NOMO-1 treated with DMSO at 0.1 percent for 48 hours (cell line): ENCODE measurements around the gene SIAH1.
"Not testable (repeated sequence)": the region's sequence is repeated elsewhere in the genome, so short reads cannot be mapped to it uniquely, and the experiment has no call there.

Source experiments
- DNase-seq: peaks from one replicate; lab custom pipeline; 2025; ENCODE audit not compliant: unreplicated experiment; lab: John Stamatoyannopoulos, UW

SIAH1 gene

DNA sequence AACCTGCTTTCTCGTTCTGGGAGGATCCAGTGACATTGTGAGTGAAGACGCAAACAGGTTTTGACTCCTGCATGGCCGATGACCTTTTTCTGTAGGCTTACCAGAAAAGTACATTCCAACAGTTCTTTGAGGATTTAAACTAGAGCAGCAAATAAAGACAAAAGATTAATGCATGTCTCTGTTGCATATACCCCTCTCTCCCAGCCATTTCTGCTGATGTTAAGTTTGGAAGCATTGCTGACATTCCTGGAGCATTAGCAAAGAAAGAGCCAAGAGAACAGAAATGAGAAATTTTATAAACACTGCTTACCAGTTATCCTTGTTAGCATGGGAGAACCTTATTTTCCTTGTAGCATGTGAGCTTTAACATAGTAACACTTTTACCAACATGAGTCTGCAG, 49.3 kb downstream of the SIAH1 start:
- DNase-seq, result no peak

DNA sequence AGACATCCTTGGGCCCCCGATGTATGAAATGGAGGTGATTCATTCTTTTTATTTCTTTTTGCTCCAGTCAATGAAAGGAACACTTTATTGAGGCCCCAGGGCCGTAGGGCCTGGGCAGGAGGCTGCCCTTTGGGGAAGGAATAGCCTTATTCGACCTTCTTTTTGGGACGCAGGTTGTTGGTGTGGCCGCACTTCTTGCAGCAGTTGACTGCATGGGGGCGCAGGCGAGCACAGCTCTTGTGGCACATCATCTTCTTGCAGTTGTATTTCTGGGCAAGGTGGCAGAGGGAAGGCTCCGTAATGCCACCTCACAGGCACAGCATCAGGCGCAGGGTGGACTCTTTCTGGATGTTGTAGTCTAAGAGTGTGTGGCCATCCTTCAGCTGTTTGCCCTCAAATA, 50.9 kb downstream of the SIAH1 start:
- no peak for DNase-seq

DNA sequence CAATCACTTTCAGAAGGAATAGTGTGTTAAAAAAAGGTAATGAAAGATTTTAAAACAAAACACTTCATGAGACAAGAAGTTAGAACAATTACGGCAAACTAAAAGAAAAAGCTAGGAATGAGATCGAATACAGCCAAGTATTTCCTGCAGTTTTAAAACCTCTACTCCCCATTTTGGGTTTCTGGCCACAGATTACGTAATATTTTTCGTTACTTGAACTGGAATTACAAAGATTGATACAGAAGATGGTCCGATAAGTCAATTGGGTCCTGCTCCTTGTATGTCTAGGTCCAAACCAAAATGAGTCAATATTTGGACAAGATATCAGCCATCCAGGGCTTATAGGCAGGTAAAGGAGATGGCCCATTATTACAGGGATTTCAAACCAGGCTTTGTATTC, 52.2 kb downstream of the SIAH1 start:
- DNase-seq, result no peak

DNA sequence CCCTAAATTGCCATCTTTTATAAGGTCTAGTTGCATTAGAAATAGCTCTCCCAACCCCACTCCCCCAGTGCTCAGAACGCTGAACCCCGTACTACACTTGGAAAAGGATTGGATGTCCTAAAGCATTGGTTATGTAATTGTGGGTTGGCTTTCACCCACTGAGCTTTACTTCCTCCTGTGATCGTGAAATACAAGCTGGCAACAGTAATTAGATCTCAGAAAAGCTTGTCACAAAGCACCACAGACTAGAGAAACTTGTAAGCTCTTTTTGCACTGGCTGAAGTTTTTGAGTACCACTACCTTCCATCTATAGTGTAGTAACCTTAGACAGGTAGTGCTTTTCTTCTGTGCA, 54.4 kb downstream of the SIAH1 start:
- DNase-seq, result peak; percentile 69

DNA sequence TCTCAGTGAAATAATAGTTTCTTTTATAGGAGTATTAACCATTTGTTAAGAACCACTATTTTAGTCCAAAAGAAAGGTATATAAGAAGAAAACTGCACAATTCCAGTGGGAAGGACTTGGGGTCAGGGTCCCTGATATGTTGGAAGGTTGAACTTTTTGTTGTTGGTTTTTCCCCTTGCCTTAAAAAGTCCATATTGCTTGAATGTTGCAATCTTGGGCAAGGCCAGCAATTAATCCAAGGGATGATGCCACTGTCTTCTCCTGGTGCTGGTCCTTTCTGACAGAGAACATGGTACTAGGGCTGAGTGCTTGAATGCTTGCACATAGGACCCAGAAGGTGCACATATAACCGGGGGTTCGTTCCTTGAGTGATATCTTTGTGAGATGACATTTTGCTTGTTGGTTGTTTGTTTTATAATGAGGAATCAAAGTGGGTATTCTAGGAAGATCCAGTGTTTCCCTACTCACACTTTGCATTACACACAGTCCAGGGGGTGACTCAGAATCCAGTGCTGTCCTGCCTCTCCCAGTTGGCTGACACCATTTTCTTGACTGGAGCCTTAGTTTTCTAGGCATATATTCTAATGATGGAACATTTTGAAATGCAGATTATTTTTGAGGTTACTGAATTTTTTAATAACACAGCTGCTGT, 54.9 kb downstream of the SIAH1 start:
- peak; percentile 0 for DNase-seq

DNA sequence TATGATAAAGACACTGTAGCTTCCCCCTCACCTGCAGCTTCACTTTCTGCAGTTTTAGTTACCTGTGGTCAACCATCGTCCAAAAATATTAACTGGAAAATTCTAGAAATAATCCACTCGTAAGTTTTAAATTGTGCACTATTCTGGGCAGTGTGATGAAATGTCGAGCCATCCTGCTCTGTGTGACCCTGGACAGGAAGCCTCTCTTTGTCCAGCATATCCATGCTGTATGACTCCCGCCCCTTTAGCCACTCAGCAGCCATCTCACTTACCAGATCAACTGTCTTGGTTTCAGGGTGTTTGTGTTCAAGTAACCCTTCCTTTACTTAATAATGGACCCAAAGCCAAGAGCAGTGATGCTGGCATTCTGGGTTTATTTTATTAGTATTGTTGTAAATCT, 56.1 kb downstream of the SIAH1 start:
- no peak for DNase-seq

DNA sequence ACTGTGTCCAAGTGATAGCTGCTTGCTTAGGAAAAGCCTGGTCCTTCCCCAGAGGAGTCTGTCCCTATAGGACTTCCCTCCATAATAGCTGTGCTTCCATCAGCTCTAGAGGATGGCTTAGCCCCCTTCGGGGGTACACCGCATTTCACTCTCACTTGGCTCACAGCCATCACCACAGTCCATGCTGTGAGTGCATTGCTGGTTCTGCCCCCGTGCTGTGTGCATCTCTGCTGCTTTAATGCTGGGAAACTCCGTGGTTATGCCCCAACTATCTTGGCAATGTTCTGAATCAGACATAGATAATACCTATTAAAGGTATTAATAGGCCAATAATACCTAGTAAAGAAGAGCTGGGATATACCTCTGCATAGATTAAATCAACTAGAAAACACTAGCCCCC, 58.3 kb downstream of the SIAH1 start:
- no peak for DNase-seq

DNA sequence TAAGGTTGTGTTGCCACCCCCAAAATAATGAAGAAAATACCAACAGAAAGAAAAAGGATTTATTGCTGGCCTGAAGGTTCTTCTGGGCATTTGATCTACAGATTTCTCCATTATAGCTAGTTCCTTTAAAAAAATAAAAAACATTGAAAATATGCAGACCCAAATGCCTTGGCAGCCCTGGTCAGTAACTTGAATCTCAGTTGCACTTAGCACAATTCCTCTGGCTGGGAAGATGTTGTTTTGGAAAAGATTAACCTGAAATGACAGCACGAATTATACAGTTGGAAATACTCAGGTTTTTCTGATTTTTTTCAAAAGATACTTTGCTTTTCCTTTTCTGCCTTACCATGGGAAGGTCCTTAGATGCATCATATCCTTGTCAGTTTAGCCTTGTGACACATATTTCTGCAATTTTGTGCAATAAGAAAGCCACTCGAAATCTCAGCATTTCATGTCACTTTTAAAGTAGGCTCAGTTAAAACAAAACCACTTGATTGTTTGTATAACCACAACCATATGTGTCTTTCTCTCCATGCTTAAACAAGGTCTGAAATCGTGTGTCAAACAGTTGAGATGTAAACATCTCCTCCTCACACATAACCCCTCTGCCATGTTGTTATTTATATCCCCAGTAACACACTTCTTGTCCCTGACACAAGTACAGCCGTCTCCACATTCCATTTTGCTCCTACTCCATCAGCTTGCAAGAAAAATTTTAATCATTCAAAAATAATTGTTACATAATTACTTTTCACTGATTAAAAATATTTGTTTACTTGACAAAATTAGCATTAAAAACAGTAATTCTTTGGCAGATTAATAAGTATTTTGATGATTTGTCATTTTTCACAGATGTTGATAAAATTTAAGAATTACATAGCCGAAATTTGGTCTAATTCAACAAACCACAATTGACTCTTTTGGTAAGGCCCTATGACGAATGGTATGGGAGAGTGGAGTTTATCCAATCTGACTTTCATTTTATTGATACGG, 61.1 kb downstream of the SIAH1 start:
- no peak for DNase-seq

DNA sequence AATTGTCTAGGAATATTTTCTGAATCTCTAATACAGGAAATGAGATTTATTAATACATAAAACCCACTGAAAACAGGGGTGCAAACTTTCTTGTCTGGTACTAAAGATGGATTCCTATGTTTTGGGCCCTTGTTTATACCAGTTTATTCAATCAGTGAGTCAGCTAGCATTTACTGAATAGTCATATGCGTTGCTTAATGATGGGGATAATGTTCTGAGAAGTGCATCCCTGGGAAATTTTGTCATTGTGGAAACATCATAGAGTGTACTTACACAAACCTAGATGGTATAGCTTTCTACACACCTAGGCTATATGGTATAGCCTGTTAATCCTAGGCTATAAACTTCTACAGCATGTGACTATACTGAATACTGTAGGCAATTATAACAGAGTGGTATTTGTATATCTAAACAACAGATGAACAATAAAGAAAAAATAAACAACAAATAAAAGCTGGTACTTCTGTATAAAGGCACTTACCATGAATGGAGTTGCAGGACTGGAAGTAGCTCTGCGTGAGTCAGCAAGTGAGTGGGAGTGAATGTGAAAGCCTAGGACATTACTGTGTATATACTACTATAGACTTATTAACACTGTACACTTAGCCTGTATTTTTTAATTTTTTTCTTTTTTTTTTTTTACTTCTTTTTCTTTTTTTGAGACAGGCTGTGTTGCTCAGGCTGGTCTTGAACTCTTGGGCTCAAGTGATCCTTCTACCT, 63.7 kb downstream of the SIAH1 start:
- no peak for DNase-seq

DNA sequence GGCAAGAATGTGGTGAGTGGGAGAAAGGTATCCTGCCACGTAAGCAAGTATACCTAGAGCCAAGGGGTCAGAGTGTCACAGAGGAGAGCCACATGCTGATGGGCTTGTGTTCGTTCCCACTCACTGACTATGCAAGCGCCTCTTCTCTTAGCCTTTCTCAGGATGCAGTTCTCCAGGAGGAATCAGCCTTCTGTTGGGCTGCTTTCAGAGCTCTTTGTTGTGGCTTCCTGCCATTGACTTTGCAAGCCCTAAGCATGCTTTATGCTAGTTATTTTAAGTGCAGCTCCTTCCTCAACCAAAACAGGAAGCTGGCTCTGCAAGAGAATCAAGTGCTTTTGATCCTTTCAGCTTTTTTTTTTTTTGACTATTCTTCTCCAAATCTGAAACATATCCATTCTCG, 66.6 kb downstream of the SIAH1 start:
- DNase-seq, result peak; percentile 84

DNA sequence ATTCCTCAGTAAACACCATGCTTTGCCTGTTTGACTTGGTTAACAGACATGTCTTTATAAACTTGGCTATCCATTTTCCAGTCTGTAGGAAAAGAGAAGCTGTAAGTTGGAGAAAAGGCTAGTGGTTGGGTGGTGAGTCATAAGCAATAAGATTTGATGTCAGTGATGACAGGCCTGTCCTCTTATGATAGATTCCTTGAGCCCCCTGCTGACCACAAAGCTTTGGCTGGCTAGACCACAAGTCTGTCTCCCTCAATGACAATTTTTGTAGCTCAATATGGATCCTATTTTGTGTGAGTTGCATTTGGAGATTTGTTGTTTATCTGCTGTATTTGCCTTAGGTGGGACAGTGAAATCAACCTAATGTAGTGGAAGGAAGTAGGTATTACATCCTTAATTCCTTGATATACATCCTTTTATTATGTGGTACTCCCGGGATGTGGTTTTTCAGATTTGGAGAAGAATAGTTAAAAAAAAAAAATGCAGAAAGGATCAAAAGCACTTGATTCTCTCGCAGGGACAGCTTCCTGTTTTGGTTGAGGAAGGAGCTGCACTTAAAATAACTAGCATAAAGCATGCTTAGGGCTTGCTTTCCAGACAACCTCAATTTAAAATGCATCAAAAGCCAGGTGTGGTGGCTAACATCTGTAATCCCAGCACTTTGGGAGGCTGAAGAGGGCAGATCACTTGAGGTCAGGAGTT, 67.4 kb downstream of the SIAH1 start:
- peak; percentile 80 for DNase-seq

DNA sequence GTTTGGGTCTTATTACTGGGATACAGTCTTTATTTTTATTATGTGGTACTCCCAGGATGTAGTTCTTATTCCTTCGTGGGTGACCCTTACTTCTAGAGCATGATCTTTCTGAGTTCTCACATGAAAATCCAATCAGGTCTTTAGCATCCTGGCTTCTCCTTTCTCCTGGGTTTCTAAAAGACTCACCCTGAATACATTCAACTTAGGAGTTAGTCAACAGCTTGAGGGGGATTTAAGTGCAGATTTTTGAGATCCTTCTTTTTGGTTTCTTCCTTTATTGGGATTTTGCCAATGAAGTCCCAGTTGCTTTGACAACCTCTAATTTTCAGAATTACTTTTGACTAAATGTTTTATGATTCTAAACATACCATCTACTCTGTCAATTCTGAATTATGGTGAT, 68.2 kb downstream of the SIAH1 start:
- DNase-seq, result no peak

DNA sequence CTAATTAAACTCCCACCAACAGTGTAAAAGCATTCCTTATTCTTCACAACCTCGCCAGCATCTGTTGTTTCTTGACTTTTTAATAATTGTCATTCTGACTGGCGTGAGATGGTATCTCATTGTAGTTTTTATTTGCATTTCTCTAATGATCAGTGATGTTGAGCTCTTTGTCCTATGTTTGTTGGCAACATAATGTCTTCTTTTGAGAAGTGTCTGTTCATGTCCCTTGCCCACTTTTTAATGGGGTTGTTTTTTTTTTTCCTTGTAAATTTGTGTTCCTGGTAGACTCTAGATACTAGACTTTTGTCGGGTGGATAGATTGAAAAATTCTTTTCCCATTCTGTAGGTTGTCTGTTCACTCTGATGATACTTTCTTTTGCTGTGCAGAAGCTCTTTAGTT, 71.3 kb downstream of the SIAH1 start:
- not testable (repeated sequence) for DNase-seq

DNA sequence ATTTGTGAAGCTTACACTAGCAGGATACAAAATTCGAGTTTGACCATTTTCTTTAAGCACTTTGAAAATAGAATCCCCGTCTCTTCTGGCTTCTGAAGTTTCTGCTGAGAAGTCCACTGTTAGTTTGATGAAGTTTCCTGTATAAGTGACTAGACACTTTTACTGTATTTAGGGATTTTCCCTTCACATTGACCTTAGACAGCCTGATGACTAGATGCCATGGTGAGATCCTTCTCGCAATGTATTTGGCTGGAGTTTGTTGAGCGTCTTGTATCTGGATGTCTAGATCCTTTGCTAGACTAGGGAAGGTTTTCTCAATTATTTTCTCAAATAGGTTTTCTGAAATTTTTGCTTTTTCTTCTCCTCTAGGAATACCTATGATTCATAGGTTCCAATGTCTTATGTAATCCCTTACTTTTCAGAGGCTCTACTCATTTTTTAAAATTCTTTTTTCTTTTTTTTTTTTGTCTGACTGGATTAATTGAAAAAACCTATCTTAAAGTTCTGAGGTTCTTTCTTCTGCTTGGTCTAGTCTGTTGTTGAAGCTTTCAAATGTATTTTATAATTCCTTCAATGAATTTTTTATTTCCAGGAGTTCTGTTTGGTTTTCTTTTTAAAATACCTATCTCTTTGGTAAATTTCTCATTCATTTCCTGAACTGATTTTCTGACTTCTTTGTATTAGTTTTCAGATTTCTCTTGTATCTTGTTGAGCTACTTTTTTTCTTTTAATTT, 74.1 kb downstream of the SIAH1 start:
- no peak for DNase-seq
